ENCODE measurements around the gene R3HDM4. TPM values are rescaled to one million over a fixed set of nuclear protein-coding genes. Genes with fewer than 3 reads are reported as not detected.

Gene R3HDM4
- total RNA-seq, 4 donors from 2014 or later, result 5.3 to 38.2 (median 21.2) TPM

DNA sequence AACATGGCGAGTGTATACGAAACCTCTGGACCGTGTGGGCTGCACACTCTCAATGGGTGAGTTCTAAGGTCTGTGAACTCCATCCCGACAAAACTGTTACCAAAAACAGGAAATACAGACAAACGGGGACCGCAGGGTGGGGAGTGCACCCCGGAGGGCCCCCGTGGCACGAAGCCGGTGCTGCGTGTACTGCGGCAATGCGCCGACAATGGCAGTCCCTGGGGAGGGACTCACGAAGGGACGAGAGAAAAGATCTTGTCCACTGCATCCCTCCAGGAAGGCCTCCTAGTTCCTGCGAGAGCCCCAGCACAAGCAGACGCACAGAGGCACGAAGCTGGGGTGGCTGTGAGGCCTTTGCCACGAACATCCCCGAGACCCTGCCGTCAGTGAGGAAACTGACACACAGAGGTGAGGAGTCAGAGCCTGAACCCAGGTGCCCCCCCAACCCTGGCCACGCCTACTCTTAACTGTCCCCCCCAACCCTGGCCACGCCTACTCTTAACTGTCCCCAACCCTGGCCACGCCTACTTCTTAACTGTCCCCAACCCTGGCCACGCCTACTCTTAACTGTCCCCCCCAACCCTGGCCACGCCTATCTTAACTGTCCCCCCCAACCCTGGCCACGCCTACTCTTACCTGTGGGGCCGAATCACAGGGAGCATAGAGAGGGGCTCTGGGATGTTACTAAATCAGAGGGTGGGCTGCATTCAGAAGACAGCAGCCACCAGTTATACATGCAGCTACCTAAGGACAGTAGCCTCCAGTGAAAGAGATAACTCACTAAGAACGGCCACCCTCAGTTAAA, 24.2 kb downstream of the R3HDM4 start:
- intact Hi-C loops (cut with DNase I; ENCODE audit: low total_unique reads), result no loop called here
- no peaks in the 10 kb centered on the region for H3K27me3 ChIP-seq
- H3K4me1 ChIP-seq, result no peaks in the 10 kb centered on the region
- H3K4me3 ChIP-seq, result no peak overlapping the region
- no peaks in the 10 kb centered on the region for H3K9me3 ChIP-seq
- no peaks in the 10 kb centered on the region for H3K36me3 ChIP-seq
- DNase-seq, result no peak
- H3K27ac ChIP-seq, result no peak overlapping the region
- TF ChIP-seq, protein P1, sequence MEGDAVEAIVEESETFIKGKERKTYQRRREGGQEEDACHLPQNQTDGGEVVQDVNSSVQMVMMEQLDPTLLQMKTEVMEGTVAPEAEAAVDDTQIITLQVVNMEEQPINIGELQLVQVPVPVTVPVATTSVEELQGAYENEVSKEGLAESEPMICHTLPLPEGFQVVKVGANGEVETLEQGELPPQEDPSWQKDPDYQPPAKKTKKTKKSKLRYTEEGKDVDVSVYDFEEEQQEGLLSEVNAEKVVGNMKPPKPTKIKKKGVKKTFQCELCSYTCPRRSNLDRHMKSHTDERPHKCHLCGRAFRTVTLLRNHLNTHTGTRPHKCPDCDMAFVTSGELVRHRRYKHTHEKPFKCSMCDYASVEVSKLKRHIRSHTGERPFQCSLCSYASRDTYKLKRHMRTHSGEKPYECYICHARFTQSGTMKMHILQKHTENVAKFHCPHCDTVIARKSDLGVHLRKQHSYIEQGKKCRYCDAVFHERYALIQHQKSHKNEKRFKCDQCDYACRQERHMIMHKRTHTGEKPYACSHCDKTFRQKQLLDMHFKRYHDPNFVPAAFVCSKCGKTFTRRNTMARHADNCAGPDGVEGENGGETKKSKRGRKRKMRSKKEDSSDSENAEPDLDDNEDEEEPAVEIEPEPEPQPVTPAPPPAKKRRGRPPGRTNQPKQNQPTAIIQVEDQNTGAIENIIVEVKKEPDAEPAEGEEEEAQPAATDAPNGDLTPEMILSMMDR (IDR thresholded peaks at IDR 0.05), result no peak
- no peak for TF ChIP-seq POLR2A (IDR thresholded peaks at IDR 0.05)

DNA sequence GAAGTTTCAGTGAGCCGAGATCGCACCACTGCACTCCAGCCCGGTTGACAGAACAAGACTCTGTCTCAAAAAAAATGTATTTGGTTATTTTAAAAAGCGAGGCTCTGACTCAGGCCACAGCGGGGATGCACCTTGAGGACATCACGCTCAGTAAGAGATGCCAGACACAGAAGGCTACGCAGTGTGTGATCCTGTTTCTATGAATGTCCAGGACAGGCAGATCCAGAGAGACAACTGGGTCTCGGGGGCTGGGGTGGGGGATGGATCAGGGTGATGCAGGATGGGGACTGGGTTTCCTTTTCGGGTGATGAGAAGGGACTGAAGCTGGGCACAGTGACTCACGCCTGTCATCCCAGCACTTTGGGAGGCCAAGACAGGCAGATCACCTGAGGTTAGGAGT, 25.4 kb downstream of the R3HDM4 start:
- intact Hi-C loops (cut with DNase I; ENCODE audit: low total_unique reads), result no loop called here
- TF ChIP-seq, protein P1 (IDR thresholded peaks at IDR 0.05), result no peak
- TF ChIP-seq POLR2A (IDR thresholded peaks at IDR 0.05), result no peak
- H3K27me3 ChIP-seq, result no peaks in the 10 kb centered on the region
- no peaks in the 10 kb centered on the region for H3K36me3 ChIP-seq
- no peak overlapping the region for H3K4me3 ChIP-seq
- H3K27ac ChIP-seq, result no peak overlapping the region
- no peak for DNase-seq
- H3K9me3 ChIP-seq, result no peaks in the 10 kb centered on the region
- H3K4me1 ChIP-seq, result no peaks in the 10 kb centered on the region

DNA sequence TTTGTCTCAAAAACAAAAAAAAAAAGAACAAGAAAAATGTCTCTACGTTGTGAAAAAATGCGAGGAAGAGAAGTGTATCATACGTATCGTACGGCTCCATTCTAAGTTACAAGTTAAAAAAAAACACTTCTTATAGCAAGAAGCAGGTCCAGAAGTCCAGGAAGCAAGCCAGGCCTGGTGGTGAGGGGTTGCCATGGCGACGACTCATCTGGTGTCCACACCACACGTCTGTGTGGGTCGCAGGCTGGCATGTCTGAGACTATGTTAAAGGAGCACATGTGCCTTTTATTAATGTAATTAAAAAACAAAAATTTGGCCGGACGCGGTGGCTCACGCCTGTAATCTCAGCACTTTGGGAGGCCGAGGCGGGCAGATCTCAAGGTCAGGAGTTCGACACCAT, 25.9 kb downstream of the R3HDM4 start:
- no peaks in the 10 kb centered on the region for H3K36me3 ChIP-seq
- no peak for DNase-seq
- no peak for TF ChIP-seq POLR2A (IDR thresholded peaks at IDR 0.05)
- TF ChIP-seq, protein P1 (IDR thresholded peaks at IDR 0.05), result no peak
- H3K27ac ChIP-seq, result no peak overlapping the region
- no peaks in the 10 kb centered on the region for H3K27me3 ChIP-seq
- no peak overlapping the region for H3K4me3 ChIP-seq
- intact Hi-C loops (cut with DNase I; ENCODE audit: low total_unique reads), result no loop called here
- no peaks in the 10 kb centered on the region for H3K4me1 ChIP-seq
- H3K9me3 ChIP-seq, result no peaks in the 10 kb centered on the region

DNA sequence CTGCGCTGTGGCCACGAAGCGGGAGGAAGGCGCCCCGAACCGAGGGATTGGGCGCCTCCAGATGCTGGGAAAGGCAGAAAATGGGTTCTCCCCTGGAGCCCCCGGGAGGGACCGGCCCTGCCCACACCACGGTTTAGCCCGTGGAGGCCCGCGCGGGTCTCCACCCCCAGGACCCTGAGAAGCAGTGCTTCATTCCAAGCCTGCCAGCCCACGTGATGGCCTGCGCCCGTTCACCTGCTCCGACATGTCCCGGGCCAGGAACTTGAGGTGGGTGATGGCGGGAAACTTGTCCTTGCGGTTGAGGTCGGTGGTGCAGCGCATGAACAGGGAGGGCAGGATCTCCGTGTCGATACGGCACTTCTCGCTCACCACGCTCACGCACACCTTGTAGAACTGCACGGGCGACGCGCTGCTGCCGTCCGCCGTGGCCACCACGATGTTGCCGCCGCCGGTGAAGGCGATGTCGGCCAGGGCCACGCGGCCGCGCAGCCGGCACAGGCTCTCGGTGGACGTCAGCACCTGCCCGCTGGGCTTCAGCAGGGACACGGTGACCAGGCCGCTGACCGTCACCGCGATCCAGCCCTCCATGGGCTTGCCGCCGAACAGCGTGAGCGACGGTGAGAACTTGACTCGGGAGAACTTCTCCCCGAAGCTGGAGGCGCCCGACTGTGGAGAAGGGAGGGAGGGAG, 27.3 kb downstream of the R3HDM4 start:
- no peak for DNase-seq
- Histone ChIP-seq H3K27me3 (no peaks in the 10 kb centered on the region), H3K4me1 (no peaks in the 10 kb centered on the region), H3K4me3 (no peak overlapping the region), H3K9me3 (no peaks in the 10 kb centered on the region), H3K27ac (no peak overlapping the region), H3K36me3 (no peaks in the 10 kb centered on the region)
- intact Hi-C loops (cut with DNase I; ENCODE audit: low total_unique reads), result no loop called here
- no peak for TF ChIP-seq POLR2A (IDR thresholded peaks at IDR 0.05)
- TF ChIP-seq, protein P1 (IDR thresholded peaks at IDR 0.05), result no peak
